WTC11 (cell line): ENCODE results near the gene ATP12A. TPM values are rescaled to one million over a fixed set of nuclear protein-coding genes. Genes with fewer than 3 reads are reported as not detected.

Experiments
- ATAC-seq: fragments of 200-7000 bp; cut with Tn5 transposase; 2 replicates; pipeline ENCODE4 v1.10.0; 2021; ENCODE audit warnings: mild to moderate bottlenecking, moderate library complexity
- CTCF ChIA-PET: fragments of 300-600 bp; sonication (Branson Sonifier 250); formaldehyde crosslinking; loops from one replicate; lab custom pipeline; 2021; ENCODE audit warnings: antibody characterized with exemption; lab: Charles Lee
- POLR2A ChIA-PET: fragments of 350-600 bp; sonication (Branson Sonifier 250); formaldehyde crosslinking; loops from one replicate; lab custom pipeline; 2021; ENCODE audit warnings: antibody characterized with exemption; lab: Charles Lee
- DNase-seq: peaks from one replicate; pipeline ENCODE4 v3.0.0; 2021; ENCODE audit warnings: low spot score
- H3K27ac Mint-ChIP-seq: 2 replicates; pipeline ENCODE4 v1.8.0; 2021; ENCODE audit warnings: mixed read lengths
- H3K27me3 Mint-ChIP-seq: 2 replicates; pipeline ENCODE4 v1.8.0; 2021; ENCODE audit warnings: low read depth, mild to moderate bottlenecking, moderate library complexity, mixed read lengths
- H3K36me3 Mint-ChIP-seq: 2 replicates; pipeline ENCODE4 v1.8.0; 2021; ENCODE audit warnings: mixed read lengths
- H3K4me1 Mint-ChIP-seq: 2 replicates; pipeline ENCODE4 v1.8.0; 2022; ENCODE audit warnings: mixed read lengths
- H3K4me3 Mint-ChIP-seq: 2 replicates; pipeline ENCODE4 v1.8.0; 2021; ENCODE audit warnings: mild to moderate bottlenecking, moderate library complexity, mixed read lengths
- H3K9me3 Mint-ChIP-seq: 2 replicates; pipeline ENCODE4 v1.8.0; 2021; ENCODE audit warnings: mixed read lengths
- FOXJ3 ChIP-seq: sonication (generic); formaldehyde crosslinking; IDR thresholded peaks from 2 replicates; pipeline ENCODE4 v1.9.0; 2021; ENCODE audit warnings: missing genetic modification reagents, mild to moderate bottlenecking, borderline replicate concordance
- GABPB1 ChIP-seq: sonication (generic); formaldehyde crosslinking; IDR thresholded peaks from 2 replicates; pipeline ENCODE4 v1.8.1; 2023; ENCODE audit warnings: mild to moderate bottlenecking, missing genetic modification reagents
- HMGA2 ChIP-seq: fragments of 250-450 bp; sonication (Bioruptor Pico); IDR thresholded peaks from 2 replicates; pipeline ENCODE4 v1.4.0; 2021; ENCODE audit warnings: mild to moderate bottlenecking, moderate library complexity
- NFYB ChIP-seq: sonication (generic); formaldehyde crosslinking; conservative IDR thresholded peaks from 2 replicates; pipeline ENCODE4 v1.8.0; 2022; ENCODE audit warnings: low read depth, missing genetic modification reagents
- TEAD1 ChIP-seq: sonication (generic); formaldehyde crosslinking; IDR thresholded peaks from 2 replicates; pipeline ENCODE4 v1.8.0; 2022; ENCODE audit warnings: mild to moderate bottlenecking, missing genetic modification reagents
- ZBTB21 ChIP-seq: sonication (generic); formaldehyde crosslinking; IDR thresholded peaks from 2 replicates; pipeline ENCODE4 v1.8.1; 2023; ENCODE audit warnings: mild to moderate bottlenecking, missing genetic modification reagents, borderline replicate concordance
- ZNF121 ChIP-seq: sonication (generic); formaldehyde crosslinking; IDR thresholded peaks from 2 replicates; pipeline ENCODE4 v1.8.0; 2023; ENCODE audit warnings: missing genetic modification reagents
- ZNF263 ChIP-seq: sonication (generic); formaldehyde crosslinking; IDR thresholded peaks from 2 replicates; pipeline ENCODE4 v1.8.1; 2022; ENCODE audit warnings: low read depth, mild to moderate bottlenecking, moderate library complexity, missing genetic modification reagents
- ZNF423 ChIP-seq: fragments of 250-450 bp; sonication (Bioruptor Pico); IDR thresholded peaks from 2 replicates; pipeline ENCODE4 v2.1.2; 2022; ENCODE audit warnings: mild to moderate bottlenecking, moderate library complexity
- total RNA-seq: library from RNA; stranded (reverse); gene quantifications from 3 replicates; pipeline ENCODE4 v1.2.3, GENCODE V29; 2021
- TF ChIP-seq, protein P1 (sequence below): sonication (generic); formaldehyde crosslinking; IDR thresholded peaks from 2 replicates; pipeline ENCODE4 v1.8.1; 2023; ENCODE audit warnings: mild to moderate bottlenecking, missing genetic modification reagents
- TF ChIP-seq, protein P2 (sequence below): fragments of 250-450 bp; sonication (Bioruptor Pico); IDR thresholded peaks from 2 replicates; pipeline ENCODE4 v1.9.0; 2021; ENCODE audit warnings: mild to moderate bottlenecking
- TF ChIP-seq, protein P3 (sequence below): sonication (generic); formaldehyde crosslinking; IDR thresholded peaks from 2 replicates; pipeline ENCODE4 v1.8.0; 2022; ENCODE audit warnings: mild to moderate bottlenecking, missing genetic modification reagents
- TF ChIP-seq, protein P4 (sequence below): sonication (generic); formaldehyde crosslinking; IDR thresholded peaks from 2 replicates; pipeline ENCODE4 v1.8.1; 2023; ENCODE audit warnings: mild to moderate bottlenecking, missing genetic modification reagents, moderate library complexity
- TF ChIP-seq, protein P5 (sequence below): sonication (generic); formaldehyde crosslinking; IDR thresholded peaks from 2 replicates; pipeline ENCODE4 v1.8.0; 2023; ENCODE audit warnings: missing genetic modification reagents
- TF ChIP-seq, protein P6 (sequence below): sonication (generic); formaldehyde crosslinking; IDR thresholded peaks from 2 replicates; pipeline ENCODE4 v1.8.0; 2022; ENCODE audit warnings: missing genetic modification reagents

ATP12A gene
- total RNA-seq, 1 experiment from 2014 or later = 1.4 TPM

DNA sequence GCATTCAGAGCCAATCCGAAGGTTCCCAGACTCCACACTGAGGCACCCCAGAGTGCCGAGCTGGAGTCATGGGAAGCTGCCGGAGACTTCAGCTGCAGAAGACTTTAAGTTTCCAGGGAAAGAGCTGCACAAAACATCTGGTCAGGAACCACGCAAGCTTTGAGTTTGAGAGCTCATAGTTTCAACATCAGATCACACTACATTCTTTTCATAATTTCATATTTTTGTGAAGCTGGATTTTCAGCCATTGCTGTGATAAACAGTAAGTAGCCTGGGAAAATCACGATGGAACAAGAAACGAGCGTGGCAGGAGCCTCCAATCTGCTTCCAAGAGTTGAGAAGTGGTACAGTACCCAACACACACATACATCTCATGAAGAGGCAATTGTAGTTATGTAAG lies 25.5 kb upstream of the ATP12A start:
- TF ChIP-seq, protein P1, sequence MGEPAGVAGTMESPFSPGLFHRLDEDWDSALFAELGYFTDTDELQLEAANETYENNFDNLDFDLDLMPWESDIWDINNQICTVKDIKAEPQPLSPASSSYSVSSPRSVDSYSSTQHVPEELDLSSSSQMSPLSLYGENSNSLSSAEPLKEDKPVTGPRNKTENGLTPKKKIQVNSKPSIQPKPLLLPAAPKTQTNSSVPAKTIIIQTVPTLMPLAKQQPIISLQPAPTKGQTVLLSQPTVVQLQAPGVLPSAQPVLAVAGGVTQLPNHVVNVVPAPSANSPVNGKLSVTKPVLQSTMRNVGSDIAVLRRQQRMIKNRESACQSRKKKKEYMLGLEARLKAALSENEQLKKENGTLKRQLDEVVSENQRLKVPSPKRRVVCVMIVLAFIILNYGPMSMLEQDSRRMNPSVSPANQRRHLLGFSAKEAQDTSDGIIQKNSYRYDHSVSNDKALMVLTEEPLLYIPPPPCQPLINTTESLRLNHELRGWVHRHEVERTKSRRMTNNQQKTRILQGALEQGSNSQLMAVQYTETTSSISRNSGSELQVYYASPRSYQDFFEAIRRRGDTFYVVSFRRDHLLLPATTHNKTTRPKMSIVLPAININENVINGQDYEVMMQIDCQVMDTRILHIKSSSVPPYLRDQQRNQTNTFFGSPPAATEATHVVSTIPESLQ (CRISPR knock-in tag) = no peak
- TF ChIP-seq, protein P2, sequence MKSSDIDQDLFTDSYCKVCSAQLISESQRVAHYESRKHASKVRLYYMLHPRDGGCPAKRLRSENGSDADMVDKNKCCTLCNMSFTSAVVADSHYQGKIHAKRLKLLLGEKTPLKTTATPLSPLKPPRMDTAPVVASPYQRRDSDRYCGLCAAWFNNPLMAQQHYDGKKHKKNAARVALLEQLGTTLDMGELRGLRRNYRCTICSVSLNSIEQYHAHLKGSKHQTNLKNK (CRISPR knock-in tag) = no peak
- TF ChIP-seq TEAD1 (CRISPR knock-in tag) (no peak), ZNF423 (CRISPR knock-in tag) (no peak)
- TF ChIP-seq, protein P3, sequence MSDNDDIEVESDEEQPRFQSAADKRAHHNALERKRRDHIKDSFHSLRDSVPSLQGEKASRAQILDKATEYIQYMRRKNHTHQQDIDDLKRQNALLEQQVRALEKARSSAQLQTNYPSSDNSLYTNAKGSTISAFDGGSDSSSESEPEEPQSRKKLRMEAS (CRISPR knock-in tag) = no peak
- TF ChIP-seq, protein P4, sequence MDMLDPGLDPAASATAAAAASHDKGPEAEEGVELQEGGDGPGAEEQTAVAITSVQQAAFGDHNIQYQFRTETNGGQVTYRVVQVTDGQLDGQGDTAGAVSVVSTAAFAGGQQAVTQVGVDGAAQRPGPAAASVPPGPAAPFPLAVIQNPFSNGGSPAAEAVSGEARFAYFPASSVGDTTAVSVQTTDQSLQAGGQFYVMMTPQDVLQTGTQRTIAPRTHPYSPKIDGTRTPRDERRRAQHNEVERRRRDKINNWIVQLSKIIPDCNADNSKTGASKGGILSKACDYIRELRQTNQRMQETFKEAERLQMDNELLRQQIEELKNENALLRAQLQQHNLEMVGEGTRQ (CRISPR knock-in tag) = no peak
- ATAC-seq (no peak), DNase-seq (no peak)
- H3K36me3 Mint-ChIP-seq = no peaks in the 10 kb centered on the region
- H3K4me1 Mint-ChIP-seq = peaks cover 8% of the 10 kb centered on the region; the same call in 1 of the 2 replicates
- H3K27ac Mint-ChIP-seq = no peak overlapping the region
- CTCF ChIA-PET = interaction anchor here (1.0 kb wide), 1 partner anchor 13 kb away, joined by 3 read pairs; no protein-coding TSS in a partner anchor
- H3K27me3 Mint-ChIP-seq = no peaks in the 10 kb centered on the region
- peaks cover 4% of the 10 kb centered on the region; the same call in 1 of the 2 replicates for H3K9me3 Mint-ChIP-seq
- H3K4me3 Mint-ChIP-seq = no peak overlapping the region
- POLR2A ChIA-PET = interaction anchor here (0.5 kb wide), 1 partner anchor 135 kb away, joined by 3 read pairs; no protein-coding TSS in a partner anchor

DNA sequence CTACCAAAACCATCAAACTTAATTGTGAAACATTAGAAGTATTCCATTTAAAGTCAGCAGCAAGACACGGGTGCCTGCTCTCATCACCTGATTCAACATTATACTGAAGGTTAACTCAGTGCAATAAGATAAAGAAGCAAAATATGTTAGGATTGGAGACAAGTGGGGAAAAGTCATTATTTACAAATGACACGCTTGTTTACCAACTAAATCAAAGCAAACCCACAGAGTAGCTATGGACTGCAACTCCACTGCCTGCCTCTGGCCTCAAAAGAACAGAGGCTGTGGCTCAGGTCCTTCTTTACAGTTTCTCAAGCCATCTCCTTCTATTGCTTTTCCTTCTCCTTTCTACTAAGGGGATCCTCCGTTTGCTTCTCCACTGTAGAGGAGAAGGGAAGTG lies 21.0 kb upstream of the ATP12A start:
- Mint-ChIP-seq H3K4me1 (no peaks in the 10 kb centered on the region), H3K27me3 (no peaks in the 10 kb centered on the region), H3K36me3 (no peaks in the 10 kb centered on the region), H3K4me3 (no peak overlapping the region), H3K9me3 (peaks cover 4% of the 10 kb centered on the region; the same call in 1 of the 2 replicates), H3K27ac (no peak overlapping the region)
- CTCF ChIA-PET = interaction anchor here (1.0 kb wide), 1 partner anchor 32 kb away, joined by 3 read pairs; no protein-coding TSS in a partner anchor
- ATAC-seq (no peak), DNase-seq (no peak)
- no peak for TF ChIP-seq ZBTB21
- TF ChIP-seq NFYB = no peak
- TF ChIP-seq FOXJ3 (CRISPR knock-in tag) = no peak
- TF ChIP-seq HMGA2 = 0 out of 2 replicates have a peak, but pooled peaks have one; percentile 1
- POLR2A ChIA-PET = no interaction called here

DNA sequence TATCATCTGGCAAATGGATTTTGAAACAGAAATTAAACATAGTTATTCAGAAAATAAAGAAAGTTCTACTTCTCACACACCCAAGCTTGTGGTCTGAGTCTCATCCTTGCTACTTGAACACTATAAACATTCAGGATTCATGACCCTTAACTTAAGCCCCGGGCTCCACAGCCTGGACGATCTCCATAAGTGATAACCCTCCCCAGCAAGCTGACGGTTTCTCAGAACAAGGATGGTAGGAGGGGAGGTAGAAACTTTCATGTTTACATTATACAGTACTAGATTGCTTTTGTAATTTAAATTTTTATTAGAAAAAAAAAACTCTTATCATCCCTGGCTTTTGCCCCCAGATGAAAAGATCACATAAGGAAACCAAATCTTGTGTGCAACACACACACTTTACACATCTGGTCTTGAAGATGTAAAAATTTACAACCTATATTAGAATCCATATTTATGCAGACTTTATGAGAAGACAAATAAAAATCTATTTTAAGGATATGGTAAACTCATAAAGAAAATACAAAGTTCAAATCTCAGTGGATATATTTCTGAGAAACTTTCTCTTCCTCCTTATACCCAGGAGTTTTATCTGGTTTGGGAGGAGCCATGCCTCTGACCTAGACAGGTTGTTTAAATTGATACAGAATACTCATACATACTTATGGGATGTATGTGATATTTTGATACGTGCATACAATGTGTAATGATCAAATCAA lies 20.0 kb upstream of the ATP12A start:
- Mint-ChIP-seq H3K9me3 (peaks cover 4% of the 10 kb centered on the region; the same call in 1 of the 2 replicates), H3K4me1 (no peaks in the 10 kb centered on the region), H3K27me3 (no peaks in the 10 kb centered on the region), H3K36me3 (no peaks in the 10 kb centered on the region), H3K27ac (no peak overlapping the region), H3K4me3 (no peak overlapping the region)
- POLR2A ChIA-PET = no interaction called here
- CTCF ChIA-PET = no interaction called here
- DNase-seq = no peak
- ATAC-seq = no peak
- TF ChIP-seq, protein P5, sequence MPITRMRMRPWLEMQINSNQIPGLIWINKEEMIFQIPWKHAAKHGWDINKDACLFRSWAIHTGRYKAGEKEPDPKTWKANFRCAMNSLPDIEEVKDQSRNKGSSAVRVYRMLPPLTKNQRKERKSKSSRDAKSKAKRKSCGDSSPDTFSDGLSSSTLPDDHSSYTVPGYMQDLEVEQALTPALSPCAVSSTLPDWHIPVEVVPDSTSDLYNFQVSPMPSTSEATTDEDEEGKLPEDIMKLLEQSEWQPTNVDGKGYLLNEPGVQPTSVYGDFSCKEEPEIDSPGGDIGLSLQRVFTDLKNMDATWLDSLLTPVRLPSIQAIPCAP (CRISPR knock-in tag) = no peak
- TF ChIP-seq GABPB1 (CRISPR knock-in tag) (no peak), ZNF263 (CRISPR knock-in tag) (no peak), ZNF121 (CRISPR knock-in tag) (no peak)
- TF ChIP-seq, protein P6, sequence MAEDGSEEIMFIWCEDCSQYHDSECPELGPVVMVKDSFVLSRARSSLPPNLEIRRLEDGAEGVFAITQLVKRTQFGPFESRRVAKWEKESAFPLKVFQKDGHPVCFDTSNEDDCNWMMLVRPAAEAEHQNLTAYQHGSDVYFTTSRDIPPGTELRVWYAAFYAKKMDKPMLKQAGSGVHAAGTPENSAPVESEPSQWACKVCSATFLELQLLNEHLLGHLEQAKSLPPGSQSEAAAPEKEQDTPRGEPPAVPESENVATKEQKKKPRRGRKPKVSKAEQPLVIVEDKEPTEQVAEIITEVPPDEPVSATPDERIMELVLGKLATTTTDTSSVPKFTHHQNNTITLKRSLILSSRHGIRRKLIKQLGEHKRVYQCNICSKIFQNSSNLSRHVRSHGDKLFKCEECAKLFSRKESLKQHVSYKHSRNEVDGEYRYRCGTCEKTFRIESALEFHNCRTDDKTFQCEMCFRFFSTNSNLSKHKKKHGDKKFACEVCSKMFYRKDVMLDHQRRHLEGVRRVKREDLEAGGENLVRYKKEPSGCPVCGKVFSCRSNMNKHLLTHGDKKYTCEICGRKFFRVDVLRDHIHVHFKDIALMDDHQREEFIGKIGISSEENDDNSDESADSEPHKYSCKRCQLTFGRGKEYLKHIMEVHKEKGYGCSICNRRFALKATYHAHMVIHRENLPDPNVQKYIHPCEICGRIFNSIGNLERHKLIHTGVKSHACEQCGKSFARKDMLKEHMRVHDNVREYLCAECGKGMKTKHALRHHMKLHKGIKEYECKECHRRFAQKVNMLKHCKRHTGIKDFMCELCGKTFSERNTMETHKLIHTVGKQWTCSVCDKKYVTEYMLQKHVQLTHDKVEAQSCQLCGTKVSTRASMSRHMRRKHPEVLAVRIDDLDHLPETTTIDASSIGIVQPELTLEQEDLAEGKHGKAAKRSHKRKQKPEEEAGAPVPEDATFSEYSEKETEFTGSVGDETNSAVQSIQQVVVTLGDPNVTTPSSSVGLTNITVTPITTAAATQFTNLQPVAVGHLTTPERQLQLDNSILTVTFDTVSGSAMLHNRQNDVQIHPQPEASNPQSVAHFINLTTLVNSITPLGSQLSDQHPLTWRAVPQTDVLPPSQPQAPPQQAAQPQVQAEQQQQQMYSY = no peak
